OCI-LY1 (cell line): ENCODE results near the gene RASSF9.

ENCODE experiments used
- CTCF ChIP-seq: fragments of 200-600 bp; sonication (generic), shearing (Covaris generic); IDR thresholded peaks from 2 replicates; pipeline ENCODE4 v1.5.1; 2017; ENCODE audit warnings: mild to moderate bottlenecking, antibody characterized with exemption, low read length, moderate library complexity, mixed read lengths
- EZH2 ChIP-seq: fragments of 200-600 bp; sonication (generic), shearing (Covaris generic); IDR thresholded peaks from 2 replicates; pipeline ENCODE4 v1.8.0; 2017; ENCODE audit warnings: borderline replicate concordance, mixed run types, mild to moderate bottlenecking, antibody characterized with exemption, low read length, moderate library complexity, mixed read lengths

- TF ChIP-seq CTCF (no peak), EZH2 (no peak)
Measured at GRCh38 chr12:85825746-85826145, 10.5 kb downstream of the RASSF9 start.
